H1 (cell line): ENCODE results near the gene SCAPER. TPM values are rescaled to one million over a fixed set of nuclear protein-coding genes. Genes with fewer than 3 reads are reported as not detected.

Source experiments
- CTCF ChIA-PET: fragments of 300-600 bp; sonication (Branson Sonifier 250); formaldehyde crosslinking; loops from one replicate; lab custom pipeline; 2021; ENCODE audit not compliant: partially characterized antibody; lab: Charles Lee
- POLR2A ChIA-PET: fragments of 300-600 bp; sonication (Branson Sonifier 250); formaldehyde crosslinking; loops from one replicate; lab custom pipeline; 2021; ENCODE audit warnings: inconsistent platforms; ENCODE audit not compliant: partially characterized antibody; lab: Charles Lee
- DNase-seq, 2 experiments: peaks; one replicate each; pipeline versions ENCODE4 v3.0.0 to v3.0.0-alpha.2; 2010 to 2022; ENCODE audit warnings: low spot score in 2 of 2, low read depth in 1 of 2, mixed read lengths in 1 of 2
- FAIRE-seq: peaks from 2 replicates; lab custom pipeline; 2011; peaks lifted over from hg19 to GRCh38; lab: Jason Lieb, UNC
- H2AFZ ChIP-seq: 2 replicates; pipeline ENCODE4 v1.8.1; 2012; ENCODE audit warnings: low read length, inconsistent platforms
- H2AK5ac ChIP-seq: 2 replicates; pipeline ENCODE4 v1.6.1; 2013; ENCODE audit warnings: low read depth, low read length
- H2BK120ac ChIP-seq: replicated peaks from 2 replicates; pipeline ENCODE3; 2013; ENCODE audit warnings: low read depth, low read length, inconsistent platforms
- H2BK12ac ChIP-seq: 2 replicates; pipeline ENCODE4 v1.6.1; 2013; ENCODE audit warnings: low read depth, low read length
- H2BK15ac ChIP-seq: 2 replicates; pipeline ENCODE4 v1.6.1; 2013; ENCODE audit warnings: low read length
- H2BK20ac ChIP-seq: 2 replicates; pipeline ENCODE4 v1.6.1; 2013; ENCODE audit warnings: low read length
- H2BK5ac ChIP-seq: 2 replicates; pipeline ENCODE4 v1.6.1; 2013; ENCODE audit warnings: low read depth, low read length
- H3K14ac ChIP-seq: 2 replicates; pipeline ENCODE4 v1.6.1; 2013; ENCODE audit warnings: inconsistent platforms; ENCODE audit not compliant: insufficient read length
- H3K18ac ChIP-seq: 2 replicates; pipeline ENCODE4 v1.6.1; 2013; ENCODE audit warnings: low read length; ENCODE audit errors: extremely low read depth
- H3K23ac ChIP-seq: 2 replicates; pipeline ENCODE4 v1.6.1; 2013; ENCODE audit warnings: inconsistent platforms; ENCODE audit not compliant: insufficient read length
- H3K23me2 ChIP-seq: 2 replicates; pipeline ENCODE4 v1.6.1; 2013; ENCODE audit warnings: low read depth, low read length
- H3K27ac ChIP-seq: 2 replicates; pipeline ENCODE4 v1.6.1; 2011; ENCODE audit warnings: low read depth, low read length, inconsistent platforms
- H3K27me3 ChIP-seq, 4 experiments: replicated peaks in 1 of 4; 1 replicate in 1 of 4; 2 replicates in 3 of 4; pipeline versions ENCODE4 v1.6.1 to v1.8.1; 2011 to 2013; ENCODE audit warnings: low read length in 3 of 4, mild to moderate bottlenecking in 3 of 4, inconsistent platforms in 2 of 4, mixed read lengths in 2 of 4, moderate library complexity in 1 of 4; ENCODE audit not compliant: control insufficient read depth in 3 of 4, insufficient read depth in 3 of 4; ENCODE audit errors: extremely low read depth in 1 of 4
- H3K36me3 ChIP-seq, 4 experiments: 2 replicates each; pipeline versions ENCODE4 v1.6.1 to v1.8.1; 2011 to 2013; ENCODE audit warnings: mild to moderate bottlenecking in 4 of 4, low read length in 3 of 4, moderate library complexity in 2 of 4, control low read depth in 1 of 4, inconsistent platforms in 1 of 4; ENCODE audit not compliant: insufficient read depth in 4 of 4, control insufficient read depth in 2 of 4
- H3K4ac ChIP-seq: replicated peaks from 2 replicates; pipeline ENCODE3; 2013; ENCODE audit warnings: low read length, low read depth, mixed read lengths, inconsistent platforms; ENCODE audit not compliant: insufficient read length
- H3K4me1 ChIP-seq, 4 experiments: replicated peaks in 1 of 4; 1 replicate in 1 of 4; 2 replicates in 3 of 4; pipeline versions ENCODE4 v1.6.1 to v1.8.1; 2011 to 2013; ENCODE audit warnings: low read length in 3 of 4, inconsistent platforms in 2 of 4, mixed read lengths in 1 of 4; ENCODE audit not compliant: insufficient read depth in 4 of 4, control insufficient read depth in 3 of 4
- H3K4me2 ChIP-seq, 2 experiments: 2 replicates each; pipeline versions ENCODE4 v1.6.1 to v1.8.1; 2011 to 2013; ENCODE audit warnings: low read depth in 2 of 2, low read length in 2 of 2, control low read depth in 1 of 2, inconsistent platforms in 1 of 2, mild to moderate bottlenecking in 1 of 2; ENCODE audit not compliant: insufficient read depth in 1 of 2
- H3K4me3 ChIP-seq, 4 experiments: fragments of 200-600, 300-600 bp in 1 of 4; sonication (generic), shearing (Covaris generic), sonication (Bioruptor Twin) in 1 of 4; 2 replicates each; pipeline versions ENCODE4 v1.5.1 to v1.8.1; 2011 to 2016; ENCODE audit warnings: low read length in 4 of 4, low read depth in 3 of 4, control low read depth in 2 of 4, inconsistent platforms in 2 of 4, mild to moderate bottlenecking in 2 of 4, mixed read lengths in 1 of 4, moderate library complexity in 1 of 4; ENCODE audit not compliant: insufficient read depth in 2 of 4; ENCODE audit errors: extremely low read depth in 1 of 4
- H3K56ac ChIP-seq: replicated peaks from 2 replicates; pipeline ENCODE3; 2013; ENCODE audit warnings: low read depth, mild to moderate bottlenecking, mixed read lengths, low read length, inconsistent platforms; ENCODE audit not compliant: insufficient read length
- H3K79me1 ChIP-seq: 2 replicates; pipeline ENCODE4 v1.6.1; 2013; ENCODE audit warnings: low read depth, low read length, control low read depth
- H3K79me2 ChIP-seq, 2 experiments: 2 replicates each; pipeline versions ENCODE4 v1.6.1 to v1.8.1; 2012 to 2013; ENCODE audit warnings: low read length in 2 of 2, mild to moderate bottlenecking in 2 of 2, inconsistent platforms in 1 of 2; ENCODE audit not compliant: insufficient read depth in 2 of 2, control insufficient read depth in 1 of 2
- H3K9ac ChIP-seq, 4 experiments: replicated peaks in 1 of 4; 1 replicate in 1 of 4; 2 replicates in 3 of 4; pipeline versions ENCODE4 v1.6.1 to v1.8.1; 2011 to 2013; ENCODE audit warnings: low read depth in 3 of 4, low read length in 3 of 4, control low read depth in 2 of 4, mild to moderate bottlenecking in 2 of 4, moderate library complexity in 2 of 4, inconsistent platforms in 1 of 4; ENCODE audit errors: extremely low read depth in 1 of 4
- H3K9me3 ChIP-seq, 2 experiments: 2 replicates each; pipeline versions ENCODE4 v1.6.1 to v1.8.1; 2012 to 2013; ENCODE audit warnings: mild to moderate bottlenecking in 2 of 2, moderate library complexity in 2 of 2, control low read depth in 1 of 2, inconsistent platforms in 1 of 2, low read depth in 1 of 2, low read length in 1 of 2, mixed read lengths in 1 of 2; ENCODE audit not compliant: insufficient read depth in 2 of 2
- H4K20me1 ChIP-seq, 2 experiments: replicated peaks in 1 of 2; 2 replicates each; pipeline versions ENCODE3 to v1.8.1; 2011 to 2013; ENCODE audit warnings: inconsistent platforms in 2 of 2, low read length in 2 of 2, mild to moderate bottlenecking in 1 of 2; ENCODE audit not compliant: insufficient read depth in 2 of 2, control insufficient read depth in 1 of 2
- H4K5ac ChIP-seq: 2 replicates; pipeline ENCODE4 v1.6.1; 2013; ENCODE audit warnings: low read length, low read depth, mixed read lengths, inconsistent platforms; ENCODE audit not compliant: insufficient read length
- H4K8ac ChIP-seq: 2 replicates; pipeline ENCODE4 v1.8.0; 2013; ENCODE audit warnings: mild to moderate bottlenecking, moderate library complexity, low read length, inconsistent platforms; ENCODE audit not compliant: insufficient read depth; ENCODE audit errors: extremely low read depth
- H4K91ac ChIP-seq: replicated peaks from 2 replicates; pipeline ENCODE3; 2013; ENCODE audit warnings: low read length, mixed read lengths, inconsistent platforms; ENCODE audit not compliant: insufficient read length
- CBX8 ChIP-seq: fragments of 300-800, 300-1000 bp; sonication (generic); IDR thresholded peaks from 2 replicates; pipeline ENCODE4 v1.7.1; 2016; ENCODE audit warnings: low read depth, low read length, borderline replicate concordance
- CHD2 ChIP-seq: IDR thresholded peaks from 2 replicates; pipeline ENCODE4 v1.6.1; 2012; ENCODE audit warnings: low read length, improper control_type of control experiment
- CREB1 ChIP-seq: IDR thresholded peaks from 2 replicates; pipeline ENCODE4 v1.6.1; 2012; ENCODE audit warnings: inconsistent platforms
- EP300 ChIP-seq, 2 experiments: IDR thresholded peaks; 1 replicate in 1 of 2; 2 replicates in 1 of 2; pipeline ENCODE4 v1.6.1; 2011 to 2012; ENCODE audit warnings: low read depth in 2 of 2, low read length in 2 of 2, mild to moderate bottlenecking in 2 of 2, borderline replicate concordance in 1 of 2, inconsistent platforms in 1 of 2, moderate library complexity in 1 of 2
- KDM1A ChIP-seq: fragments of 200-600, 300-600 bp; sonication (generic); IDR thresholded peaks from 2 replicates; pipeline ENCODE4 v1.7.1; 2016; ENCODE audit warnings: mild to moderate bottlenecking, low read length, borderline replicate concordance
- POLR2AphosphoS5 ChIP-seq: IDR thresholded peaks from 2 replicates; pipeline ENCODE4 v1.6.1; 2011; ENCODE audit warnings: low read depth, low read length
- SIN3A ChIP-seq, 2 experiments: IDR thresholded peaks in 1 of 2; conservative IDR thresholded peaks in 1 of 2; 2 replicates each; pipeline ENCODE4 v1.6.1; 2011 to 2012; ENCODE audit warnings: low read length in 2 of 2, improper control_type of control experiment in 1 of 2, low read depth in 1 of 2, mild to moderate bottlenecking in 1 of 2
- SIRT6 ChIP-seq: IDR thresholded peaks from one replicate; pipeline ENCODE4 v1.7.1; 2012; ENCODE audit warnings: low read length, inconsistent platforms
- SP2 ChIP-seq: IDR thresholded peaks from 2 replicates; pipeline ENCODE4 v1.6.1; 2012; ENCODE audit warnings: mild to moderate bottlenecking, low read length, inconsistent platforms
- SP4 ChIP-seq: IDR thresholded peaks from 2 replicates; pipeline ENCODE4 v1.6.1; 2012; ENCODE audit warnings: low read length, inconsistent platforms
- TBP ChIP-seq: IDR thresholded peaks from 2 replicates; pipeline ENCODE4 v1.6.1; 2011; ENCODE audit warnings: low read depth, low read length, improper control_type of control experiment
- WGBS, 2 experiments: shearing (Covaris generic) in 1 of 2; methylation state at CpG; one replicate each; pipeline versions ENCODE4 v1.1.6 to v1.1.7; 2013 to 2015; ENCODE audit warnings: low lambda C conversion rate in 2 of 2, mixed read lengths in 2 of 2, inconsistent platforms in 1 of 2, low coverage in 1 of 2, missing lambda C conversion rate in 1 of 2; ENCODE audit not compliant: insufficient replicate concordance in 2 of 2, insufficient coverage in 1 of 2, insufficient read length in 1 of 2; ENCODE audit errors: extremely low coverage in 1 of 2, missing lambda C conversion rate in 1 of 2; 5-methylcytosine and 5-hydroxymethylcytosine counted together
- polyA plus RNA-seq, 7 experiments: library from polyadenylated mRNA; depleted of rRNA in 3 of 7; stranded (reverse) in 5 of 7; unstranded in 2 of 7; fragments of >200 nt in 5 of 7; fragments of 200-250 nt in 2 of 7; gene quantifications; 1 replicate in 5 of 7; 2 replicates in 1 of 7; 4 replicates in 1 of 7; pipeline versions ENCODE4 v1.2.1 to v1.2.3, GENCODE V29; 2011 to 2013; ENCODE audit warnings: missing spikeins in 2 of 7, mixed read lengths in 2 of 7
- total RNA-seq: library from RNA; stranded (reverse); fragmentation: NEBNext Ultra II Directional; extraction: Animal tissue kit (Norgen Biotek cat#: 25700); gene quantifications from 2 replicates; pipeline ENCODE4 v1.2.1, GENCODE V29; 2021
- TF ChIP-seq, protein P1 (sequence below), 3 experiments: IDR thresholded peaks; 1 replicate in 2 of 3; 2 replicates in 1 of 3; pipeline versions ENCODE4 v1.5.1 to v1.6.1; 2011; ENCODE audit warnings: low read length in 3 of 3, mild to moderate bottlenecking in 3 of 3, inconsistent platforms in 2 of 3, low read depth in 1 of 3, moderate library complexity in 1 of 3; ENCODE audit not compliant: insufficient read depth in 1 of 3; ENCODE audit errors: control extremely low read depth in 1 of 3

SCAPER gene
- total and polyA plus RNA-seq, 2 of the 8 experiments (the other 6 are each of a cell fraction or from before 2014, with no cell fraction given) = 1.6 to 6.8 TPM

DNA sequence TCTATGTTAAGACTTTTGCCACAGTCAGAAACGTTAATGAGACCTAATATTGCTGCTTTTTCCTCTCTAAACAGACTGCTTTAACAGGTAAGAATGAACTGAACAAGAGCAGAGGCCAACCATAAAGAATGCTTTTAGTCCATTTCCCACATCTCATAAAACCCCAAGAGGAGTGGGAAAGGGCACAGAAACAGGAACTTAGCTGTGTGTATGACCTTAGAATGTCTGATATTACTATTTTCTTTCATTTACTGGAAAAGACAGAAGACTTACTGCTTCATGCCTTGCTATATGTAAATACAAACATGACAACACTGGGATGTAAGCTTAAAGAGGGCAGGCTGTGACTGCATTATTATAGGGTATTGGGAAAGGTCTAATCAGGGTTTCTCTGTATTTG lies 453.6 kb downstream of the SCAPER start:
- H3K79me1 ChIP-seq = no peaks in the 10 kb centered on the region
- H3K18ac ChIP-seq = no peak overlapping the region
- no peak overlapping the region for H4K5ac ChIP-seq
- H4K20me1 ChIP-seq = no peaks in the 10 kb centered on the region
- H2BK15ac ChIP-seq = no peak overlapping the region
- H2AFZ ChIP-seq = no peak overlapping the region
- H3K79me2 ChIP-seq = no peaks in the 10 kb centered on the region
- H2BK12ac ChIP-seq = no peak overlapping the region
- H2BK20ac ChIP-seq = no peak overlapping the region
- no peak overlapping the region for H3K4me3 ChIP-seq
- POLR2A ChIA-PET = no interaction called here
- H3K36me3 ChIP-seq = no peaks in the 10 kb centered on the region
- TF ChIP-seq CREB1 (no peak), KDM1A (no peak), CBX8 (no peak), TBP (no peak), SP2 (no peak), SIN3A (conservative IDR thresholded peaks at IDR 0.05 in 1 of 2, IDR thresholded peaks at IDR 0.05 in 1 of 2; ENCODE audit: low read depth in 1 of 2, low read length in 2 of 2) (no peak), EP300 (IDR thresholded peaks at IDR 0.05; ENCODE audit: borderline replicate concordance in 1 of 2, low read depth in 2 of 2, low read length in 2 of 2) (no peak), CHD2 (no peak), SIRT6 (no peak), POLR2AphosphoS5 (no peak), SP4 (no peak)
- TF ChIP-seq, protein P1, sequence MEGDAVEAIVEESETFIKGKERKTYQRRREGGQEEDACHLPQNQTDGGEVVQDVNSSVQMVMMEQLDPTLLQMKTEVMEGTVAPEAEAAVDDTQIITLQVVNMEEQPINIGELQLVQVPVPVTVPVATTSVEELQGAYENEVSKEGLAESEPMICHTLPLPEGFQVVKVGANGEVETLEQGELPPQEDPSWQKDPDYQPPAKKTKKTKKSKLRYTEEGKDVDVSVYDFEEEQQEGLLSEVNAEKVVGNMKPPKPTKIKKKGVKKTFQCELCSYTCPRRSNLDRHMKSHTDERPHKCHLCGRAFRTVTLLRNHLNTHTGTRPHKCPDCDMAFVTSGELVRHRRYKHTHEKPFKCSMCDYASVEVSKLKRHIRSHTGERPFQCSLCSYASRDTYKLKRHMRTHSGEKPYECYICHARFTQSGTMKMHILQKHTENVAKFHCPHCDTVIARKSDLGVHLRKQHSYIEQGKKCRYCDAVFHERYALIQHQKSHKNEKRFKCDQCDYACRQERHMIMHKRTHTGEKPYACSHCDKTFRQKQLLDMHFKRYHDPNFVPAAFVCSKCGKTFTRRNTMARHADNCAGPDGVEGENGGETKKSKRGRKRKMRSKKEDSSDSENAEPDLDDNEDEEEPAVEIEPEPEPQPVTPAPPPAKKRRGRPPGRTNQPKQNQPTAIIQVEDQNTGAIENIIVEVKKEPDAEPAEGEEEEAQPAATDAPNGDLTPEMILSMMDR (IDR thresholded peaks at IDR 0.05; ENCODE audit: control extremely low read depth in 1 of 3, insufficient read depth in 1 of 3, low read depth in 1 of 3, low read length in 3 of 3) = no peak
- H3K27me3 ChIP-seq = no peaks in the 10 kb centered on the region
- no peak overlapping the region for H2BK5ac ChIP-seq
- no peak overlapping the region for H4K8ac ChIP-seq
- no peak overlapping the region for H2AK5ac ChIP-seq
- no peak overlapping the region for H4K91ac ChIP-seq
- no peak overlapping the region for H3K4ac ChIP-seq
- 84% methylated on average over 1 of the region's 1 CpG; no CpG with 5 or more reads in 1 of the 2 experiments for WGBS, 2 experiments
- no peaks in the 10 kb centered on the region for H3K9me3 ChIP-seq
- no peak for DNase-seq
- H3K14ac ChIP-seq = no peak overlapping the region
- no peaks in the 10 kb centered on the region for H3K23me2 ChIP-seq
- no peak overlapping the region for H3K4me2 ChIP-seq
- H3K23ac ChIP-seq = no peak overlapping the region
- no peak overlapping the region for H3K27ac ChIP-seq
- no peak overlapping the region for H3K56ac ChIP-seq
- H2BK120ac ChIP-seq = no peak overlapping the region
- no peak for FAIRE-seq
- H3K4me1 ChIP-seq = no peaks in the 10 kb centered on the region
- H3K9ac ChIP-seq = no peak overlapping the region
- CTCF ChIA-PET = interaction anchor here (0.8 to 0.9 kb wide), 2 partner anchors 9 to 174 kb away, joined by 3 read pairs; no protein-coding TSS in a partner anchor
